Ascending aorta (tissue), 2 donors: ENCODE data around the gene KMT5C. TPM values are rescaled to one million over a fixed set of nuclear protein-coding genes. Genes with fewer than 3 reads are reported as not detected.

Experiments
- DNase-seq, 2 donors: peaks; one replicate each; pipeline ENCODE4 v3.0.0-alpha.2; 2019; ENCODE audit warnings: low spot score in 2 of 2
- H3K27ac ChIP-seq, 2 donors: fragments of 200-600 bp; sonication (generic); one replicate each; pipeline ENCODE4 v1.5.1; 2016 to 2017; ENCODE audit warnings: mild to moderate bottlenecking in 1 of 2
- H3K27me3 ChIP-seq: fragments of 200-600 bp; sonication (generic); one replicate; pipeline ENCODE4 v1.5.1; 2017
- H3K36me3 ChIP-seq, 2 donors: fragments of 200-600 bp; sonication (generic); one replicate each; pipeline ENCODE4 v1.5.1; 2016
- H3K4me1 ChIP-seq, 2 donors: fragments of 200-600 bp; sonication (generic); one replicate each; pipeline ENCODE4 v1.5.1; 2016 to 2017; ENCODE audit warnings: mild to moderate bottlenecking in 1 of 2
- H3K4me3 ChIP-seq, 2 donors: fragments of 200-600 bp; sonication (generic); one replicate each; pipeline ENCODE4 v1.5.1; 2016 to 2017; ENCODE audit warnings: mild to moderate bottlenecking in 1 of 2
- H3K9me3 ChIP-seq, 2 donors: fragments of 200-600 bp; sonication (generic); one replicate each; pipeline ENCODE4 v1.5.1; 2016
- CTCF ChIP-seq, 3 experiments: fragments of 200-600 bp in 2 of 3; fragments of 450-650 bp in 1 of 3; sonication (generic) in 2 of 3; IDR thresholded peaks; one replicate each; pipeline ENCODE4 v1.5.1; 2016 to 2019; ENCODE audit warnings: antibody characterized with exemption in 3 of 3, mild to moderate bottlenecking in 1 of 3, moderate library complexity in 1 of 3
- intact Hi-C: fragments of 100-400 bp; cut with DNase I; formaldehyde crosslinking; loops from one replicate; pipeline ENCODE4 v1.15.1; 2023
- total RNA-seq: library from RNA; depleted of rRNA; stranded (reverse); fragments of >200 nt; gene quantifications from one replicate; pipeline ENCODE4 v1.1.0, GENCODE V29; 2016

The KMT5C gene
- total RNA-seq, 1 donor from 2014 or later: 21.7 TPM

- TF ChIP-seq CTCF (IDR thresholded peaks at IDR 0.05): no peak
- Histone ChIP-seq H3K9me3 (no peaks in the 10 kb centered on the region), H3K36me3 (peaks cover 32 to 43% of the 10 kb centered on the region in 2 donors), H3K27ac (no peak overlapping the region), H3K27me3 (no peaks in the 10 kb centered on the region), H3K4me3 (no peak overlapping the region), H3K4me1 (peaks cover 11 to 29% of the 10 kb centered on the region in 2 donors)
- DNase-seq: no peak
- intact Hi-C loops: loop anchor here (5.0 to 10.0 kb wide), 2 partner anchors 195 to 258 kb away; partner anchors contain the start of genes CCDC106 and ZNF579
Measured at GRCh38 chr19:55389386-55390317, 50.0 kb downstream of the KMT5C start.

GRCh38 chr19:55390461-55390880 is 50.8 kb downstream of the KMT5C start:
- no peaks in the 10 kb centered on the region for H3K27me3 ChIP-seq
- peaks cover 32 to 43% of the 10 kb centered on the region in 2 donors for H3K36me3 ChIP-seq
- H3K9me3 ChIP-seq: no peaks in the 10 kb centered on the region
- peaks cover 11 to 26% of the 10 kb centered on the region in 2 donors for H3K4me1 ChIP-seq
- H3K4me3 ChIP-seq: no peak overlapping the region
- no peak for DNase-seq
- TF ChIP-seq CTCF (IDR thresholded peaks at IDR 0.05): no peak
- intact Hi-C loops: no loop called here
- no peak overlapping the region for H3K27ac ChIP-seq

GRCh38 chr19:55391191-55391670 is 51.6 kb downstream of the KMT5C start:
- intact Hi-C loops: no loop called here
- Histone ChIP-seq H3K4me1 (peaks cover 11 to 26% of the 10 kb centered on the region in 2 donors), H3K36me3 (peaks cover 32 to 43% of the 10 kb centered on the region in 2 donors), H3K27ac (no peak overlapping the region), H3K4me3 (no peak overlapping the region), H3K9me3 (no peaks in the 10 kb centered on the region), H3K27me3 (no peaks in the 10 kb centered on the region)
- no peak for DNase-seq
- no peak for TF ChIP-seq CTCF (IDR thresholded peaks at IDR 0.05)

GRCh38 chr19:55391702-55392615 is 52.3 kb downstream of the KMT5C start:
- intact Hi-C loops: no loop called here
- Histone ChIP-seq H3K27ac (no peak overlapping the region), H3K27me3 (no peaks in the 10 kb centered on the region), H3K9me3 (no peaks in the 10 kb centered on the region), H3K4me1 (peaks cover 11 to 20% of the 10 kb centered on the region in 2 donors), H3K36me3 (peaks cover 32 to 43% of the 10 kb centered on the region in 2 donors), H3K4me3 (no peak overlapping the region)
- TF ChIP-seq CTCF (IDR thresholded peaks at IDR 0.05): no peak
- no peak for DNase-seq
